GM15510 (cell line): ENCODE results near the gene ATOSA.

Experiments used
- POLR2A ChIP-seq: IDR thresholded peaks from 3 replicates; pipeline ENCODE4 v1.6.1; 2011; ENCODE audit warnings: borderline replicate concordance; ENCODE audit not compliant: insufficient read length; ENCODE audit errors: extremely low read depth

ATOSA gene

GRCh38 chr15:52668133-52668532 lies 11.1 kb downstream of the ATOSA start:
- no peak for TF ChIP-seq POLR2A

GRCh38 chr15:52667597-52667996 lies 11.6 kb downstream of the ATOSA start:
- TF ChIP-seq POLR2A = no peak

GRCh38 chr15:52663536-52664294 lies 15.5 kb downstream of the ATOSA start:
- no peak for TF ChIP-seq POLR2A

GRCh38 chr15:52661909-52662308 lies 17.3 kb downstream of the ATOSA start:
- TF ChIP-seq POLR2A = no peak

- TF ChIP-seq POLR2A = no peak
Observed at GRCh38 chr15:52660192-52660591, 19.0 kb downstream of the ATOSA start.

- no peak for TF ChIP-seq POLR2A
Observed at GRCh38 chr15:52658955-52659354, 20.2 kb downstream of the ATOSA start.

GRCh38 chr15:52657338-52657737 lies 21.9 kb downstream of the ATOSA start:
- no peak for TF ChIP-seq POLR2A

- no peak for TF ChIP-seq POLR2A
Observed at GRCh38 chr15:52656412-52656811, 22.8 kb downstream of the ATOSA start.

GRCh38 chr15:52653431-52653964 lies 25.7 kb downstream of the ATOSA start:
- TF ChIP-seq POLR2A = no peak

GRCh38 chr15:52652984-52653383 lies 26.2 kb downstream of the ATOSA start:
- TF ChIP-seq POLR2A = no peak

- TF ChIP-seq POLR2A = no peak
Observed at GRCh38 chr15:52652286-52652685, 26.9 kb downstream of the ATOSA start.

GRCh38 chr15:52651868-52652267 lies 27.3 kb downstream of the ATOSA start:
- TF ChIP-seq POLR2A = no peak

GRCh38 chr15:52651114-52651513 lies 28.1 kb downstream of the ATOSA start:
- no peak for TF ChIP-seq POLR2A

GRCh38 chr15:52649686-52650085 lies 29.5 kb downstream of the ATOSA start:
- no peak for TF ChIP-seq POLR2A

- no peak for TF ChIP-seq POLR2A
Observed at GRCh38 chr15:52645916-52646315, 33.3 kb downstream of the ATOSA start.
